IMR-90 (cell line): ENCODE data around the gene RAI1. TPM values are rescaled to one million over a fixed set of nuclear protein-coding genes. Genes with fewer than 3 reads are reported as not detected.

ENCODE experiments used
- ATAC-seq: fragments of 200-7000 bp; cut with Tn5 transposase; 2 replicates; pipeline ENCODE4 v1.9.1; 2020; ENCODE audit warnings: low read depth, mild to moderate bottlenecking, moderate library complexity
- BruUV-seq: library from RNA; stranded (reverse); fragments of 400-500 nt; replicated peaks from 2 replicates; lab custom pipeline; 2021; lab: Mats Ljungman, UMichigan
- CTCF ChIA-PET: fragments of 300-600 bp; formaldehyde crosslinking; extraction: SDS; loops from one replicate; lab custom pipeline; 2021; ENCODE audit warnings: antibody characterized with exemption; lab: Yijun Ruan, JAX
- POLR2A ChIA-PET: fragments of 300-600 bp; sonication (Branson Sonifier 250); formaldehyde crosslinking; loops from one replicate; lab custom pipeline; 2022; ENCODE audit warnings: antibody characterized with exemption; ENCODE audit not compliant: unreplicated experiment; lab: Charles Lee
- DNase-seq: peaks from one replicate; pipeline ENCODE4 v3.0.0; 2013
- H2AFZ ChIP-seq: replicated peaks from 2 replicates; pipeline ENCODE3; 2013; ENCODE audit warnings: low read length, mild to moderate bottlenecking; ENCODE audit not compliant: poor library complexity
- H2AK5ac ChIP-seq: 2 replicates; pipeline ENCODE4 v1.6.1; 2013; ENCODE audit warnings: low read depth, low read length, inconsistent platforms
- H2AK9ac ChIP-seq: replicated peaks from 2 replicates; pipeline ENCODE3; 2013; ENCODE audit warnings: mild to moderate bottlenecking, low read depth, low read length, moderate library complexity; ENCODE audit not compliant: poor library complexity
- H2BK120ac ChIP-seq: 2 replicates; pipeline ENCODE4 v1.6.1; 2013; ENCODE audit warnings: low read depth, low read length, inconsistent platforms
- H2BK15ac ChIP-seq: 3 replicates; pipeline ENCODE4 v1.6.1; 2013; ENCODE audit warnings: low read depth, low read length, inconsistent platforms
- H2BK20ac ChIP-seq: 2 replicates; pipeline ENCODE4 v1.6.1; 2013; ENCODE audit warnings: low read depth, mild to moderate bottlenecking, inconsistent platforms, low read length, moderate library complexity
- H2BK5ac ChIP-seq: 2 replicates; pipeline ENCODE4 v1.6.1; 2013; ENCODE audit warnings: mild to moderate bottlenecking, low read depth, low read length, inconsistent platforms; ENCODE audit not compliant: poor library complexity, severe bottlenecking
- H3K14ac ChIP-seq: replicated peaks from 2 replicates; pipeline ENCODE4 v1.6.1; 2013; ENCODE audit warnings: low read depth, low read length, inconsistent platforms
- H3K18ac ChIP-seq: 2 replicates; pipeline ENCODE4 v1.6.1; 2013; ENCODE audit warnings: low read depth, low read length, control low read depth
- H3K23ac ChIP-seq: 2 replicates; pipeline ENCODE4 v1.6.1; 2013; ENCODE audit warnings: low read depth, low read length, inconsistent platforms
- H3K27ac ChIP-seq: 2 replicates; pipeline ENCODE4 v1.5.1; 2013; ENCODE audit warnings: mild to moderate bottlenecking, control low read depth, low read length; ENCODE audit not compliant: insufficient read depth
- H3K27me3 ChIP-seq: 2 replicates; pipeline ENCODE4 v1.6.1; 2013; ENCODE audit warnings: low read length; ENCODE audit not compliant: control insufficient read depth, insufficient read depth
- H3K36me3 ChIP-seq: 2 replicates; pipeline ENCODE4 v1.6.1; 2013; ENCODE audit warnings: low read length, mixed read lengths; ENCODE audit not compliant: control insufficient read depth, insufficient read depth
- H3K4ac ChIP-seq: 2 replicates; pipeline ENCODE4 v1.6.1; 2013; ENCODE audit warnings: low read depth, low read length, inconsistent platforms
- H3K4me1 ChIP-seq: 2 replicates; pipeline ENCODE4 v1.6.1; 2013; ENCODE audit warnings: low read length, mixed read lengths; ENCODE audit not compliant: control insufficient read depth, insufficient read depth
- H3K4me2 ChIP-seq: 2 replicates; pipeline ENCODE4 v1.6.1; 2013; ENCODE audit warnings: low read depth, mild to moderate bottlenecking, control low read depth, low read length, moderate library complexity
- H3K4me3 ChIP-seq: 2 replicates; pipeline ENCODE4 v1.5.1; 2013; ENCODE audit warnings: low read depth, mild to moderate bottlenecking, control low read depth, low read length, moderate library complexity; ENCODE audit not compliant: insufficient read depth
- H3K56ac ChIP-seq: 2 replicates; pipeline ENCODE4 v1.6.1; 2013; ENCODE audit warnings: low read length, inconsistent platforms; ENCODE audit not compliant: insufficient read depth; ENCODE audit errors: extremely low read depth
- H3K79me1 ChIP-seq, 2 experiments: 2 replicates each; pipeline ENCODE4 v1.6.1; 2013; ENCODE audit warnings: low read length in 2 of 2, inconsistent platforms in 1 of 2, low read depth in 1 of 2
- H3K9ac ChIP-seq: 2 replicates; pipeline ENCODE4 v1.6.1; 2013; ENCODE audit warnings: low read depth, low read length, control low read depth
- H3K9me1 ChIP-seq: 2 replicates; pipeline ENCODE4 v1.6.1; 2013; ENCODE audit warnings: low read length, inconsistent platforms; ENCODE audit not compliant: insufficient read depth
- H3K9me3 ChIP-seq: 2 replicates; pipeline ENCODE4 v1.6.1; 2013; ENCODE audit warnings: low read length; ENCODE audit not compliant: control insufficient read depth, insufficient read depth
- H4K20me1 ChIP-seq: 2 replicates; pipeline ENCODE4 v1.6.1; 2013; ENCODE audit warnings: low read length, inconsistent platforms; ENCODE audit not compliant: insufficient read depth
- H4K5ac ChIP-seq: 2 replicates; pipeline ENCODE4 v1.6.1; 2013; ENCODE audit warnings: mild to moderate bottlenecking, low read depth, low read length, control low read depth
- H4K8ac ChIP-seq, 2 experiments: 2 replicates each; pipeline ENCODE4 v1.6.1; 2013; ENCODE audit warnings: low read depth in 2 of 2, low read length in 2 of 2, control low read depth in 1 of 2, inconsistent platforms in 1 of 2
- H4K91ac ChIP-seq: 2 replicates; pipeline ENCODE4 v1.6.1; 2013; ENCODE audit warnings: low read depth, low read length, inconsistent platforms; ENCODE audit not compliant: insufficient read depth
- BHLHE40 ChIP-seq: fragments of 150-350 bp; IDR thresholded peaks from 2 replicates; pipeline ENCODE4 v1.6.1; 2016; ENCODE audit warnings: mild to moderate bottlenecking, low read depth, low read length
- CEBPB ChIP-seq: IDR thresholded peaks from 2 replicates; pipeline ENCODE4 v1.6.1; 2012; ENCODE audit warnings: low read depth, low read length, improper control_type of control experiment
- CHD1 ChIP-seq: IDR thresholded peaks from 2 replicates; pipeline ENCODE4 v1.6.1; 2012; ENCODE audit warnings: low read depth, low read length, improper control_type of control experiment
- CTCF ChIP-seq: conservative IDR thresholded peaks from 2 replicates; pipeline ENCODE4 v1.5.1; 2012; ENCODE audit warnings: mild to moderate bottlenecking, low read depth, low read length, improper control_type of control experiment
- FOS ChIP-seq: fragments of 150-350 bp; IDR thresholded peaks from 2 replicates; pipeline ENCODE4 v1.6.1; 2016; ENCODE audit warnings: low read depth, low read length
- MAFK ChIP-seq: IDR thresholded peaks from 2 replicates; pipeline ENCODE4 v1.6.1; 2012; ENCODE audit warnings: low read depth, low read length, improper control_type of control experiment
- MAZ ChIP-seq: IDR thresholded peaks from 2 replicates; pipeline ENCODE4 v1.6.1; 2012; ENCODE audit warnings: low read depth, mild to moderate bottlenecking, low read length, improper control_type of control experiment, moderate library complexity, borderline replicate concordance
- MXI1 ChIP-seq: IDR thresholded peaks from 2 replicates; pipeline ENCODE4 v1.6.1; 2012; ENCODE audit warnings: low read depth, mild to moderate bottlenecking, low read length, moderate library complexity, borderline replicate concordance
- NFE2L2 ChIP-seq: fragments of 150-350 bp; IDR thresholded peaks from 2 replicates; pipeline ENCODE4 v1.6.1; 2016; ENCODE audit warnings: low read depth, mild to moderate bottlenecking, low read length
- RAD21 ChIP-seq: IDR thresholded peaks from 2 replicates; pipeline ENCODE4 v1.6.1; 2012; ENCODE audit warnings: low read length, improper control_type of control experiment
- RCOR1 ChIP-seq: IDR thresholded peaks from 2 replicates; pipeline ENCODE4 v1.6.1; 2012; ENCODE audit warnings: mild to moderate bottlenecking, low read length, improper control_type of control experiment; ENCODE audit not compliant: insufficient replicate concordance
- RFX5 ChIP-seq: IDR thresholded peaks from 2 replicates; pipeline ENCODE4 v1.8.0; 2012; ENCODE audit warnings: low read depth, mild to moderate bottlenecking, low read length, moderate library complexity
- SMC3 ChIP-seq: fragments of 150-350 bp; IDR thresholded peaks from 2 replicates; pipeline ENCODE4 v1.6.1; 2016; ENCODE audit warnings: low read depth, mild to moderate bottlenecking, antibody characterized with exemption, low read length, moderate library complexity
- WGBS, 2 experiments: methylation state at CpG; one replicate each; pipeline versions ENCODE4 v1.1.5 to v1.1.7; 2013; ENCODE audit warnings: missing lambda C conversion rate in 2 of 2; ENCODE audit not compliant: insufficient read length in 1 of 2; ENCODE audit errors: extremely low coverage in 2 of 2; 5-methylcytosine and 5-hydroxymethylcytosine counted together
- dilution Hi-C: fragments of 300-500 bp; cut with HindIII; formaldehyde crosslinking; loops from one replicate; pipeline ENCODE4 v1.14.3; 2018; ENCODE audit warnings: low sequenced_read_pairs; ENCODE audit not compliant: unreplicated experiment
- in situ Hi-C: fragments of 300-500 bp; cut with MboI; formaldehyde crosslinking; loops from 3 replicates; pipeline ENCODE4 v1.14.3; 2019; ENCODE audit warnings: low sequenced_read_pairs, inconsistent platforms, mixed read lengths
- intact Hi-C: fragments of 100-400 bp; cut with micrococcal nuclease; formaldehyde crosslinking; loops from 2 replicates; pipeline ENCODE4 v1.10.0; 2022
- polyA plus RNA-seq, 3 experiments: library from polyadenylated mRNA; depleted of rRNA; stranded (reverse); fragments of >200 nt; gene quantifications; 2 replicates each; pipeline ENCODE4 v1.2.3, GENCODE V29; 2012; ENCODE audit warnings: low replicate concordance in 1 of 3
- total RNA-seq: library from RNA; depleted of rRNA; stranded (reverse); fragments of >200 nt; gene quantifications from 2 replicates; pipeline ENCODE4 v1.2.3, GENCODE V29; 2012
- TF ChIP-seq, protein P1 (sequence below): fragments of 150-350 bp; IDR thresholded peaks from 2 replicates; pipeline ENCODE4 v1.6.1; 2017; ENCODE audit warnings: mild to moderate bottlenecking, antibody characterized with exemption, low read length, low read depth
- TF ChIP-seq, protein P2 (sequence below): fragments of 150-350 bp; IDR thresholded peaks from 2 replicates; pipeline ENCODE4 v1.6.1; 2016; ENCODE audit warnings: low read depth, mild to moderate bottlenecking, low read length, moderate library complexity, borderline replicate concordance

The RAI1 gene
- total and polyA plus RNA-seq, 2 of the 4 experiments (the other 2 are of a cell fraction): 1.8 to 10.5 TPM

- H3K23ac ChIP-seq: no peak overlapping the region
- H3K4ac ChIP-seq: no peak overlapping the region
- H3K9ac ChIP-seq: no peak overlapping the region
- no peak overlapping the region for H3K4me3 ChIP-seq
- H3K9me1 ChIP-seq: no peaks in the 10 kb centered on the region
- no peak overlapping the region; the same call in 1 of the 2 replicates for H3K14ac ChIP-seq
- H3K18ac ChIP-seq: no peak overlapping the region
- H3K4me1 ChIP-seq: no peaks in the 10 kb centered on the region
- intact Hi-C loops (no loop called here), dilution Hi-C loops (no loop called here), in situ Hi-C loops (no loop called here)
- ChIA-PET CTCF (no interaction called here), POLR2A (no interaction called here)
- H4K20me1 ChIP-seq: peaks cover 61% of the 10 kb centered on the region
- BruUV-seq: no TSS peak
- DNase-seq (no peak), ATAC-seq (no peak)
- no peak overlapping the region for H4K91ac ChIP-seq
- peaks cover 17 to 80% of the 10 kb centered on the region in 2 experiments for H3K79me1 ChIP-seq
- H4K8ac ChIP-seq: no peak overlapping the region
- H3K27ac ChIP-seq: no peak overlapping the region
- H2AK5ac ChIP-seq: no peak overlapping the region
- H3K56ac ChIP-seq: no peak overlapping the region
- peaks cover 69% of the 10 kb centered on the region for H3K36me3 ChIP-seq
- TF ChIP-seq CHD1: no peak
- TF ChIP-seq CEBPB: no peak
- TF ChIP-seq FOS: no peak
- TF ChIP-seq, protein P1, sequence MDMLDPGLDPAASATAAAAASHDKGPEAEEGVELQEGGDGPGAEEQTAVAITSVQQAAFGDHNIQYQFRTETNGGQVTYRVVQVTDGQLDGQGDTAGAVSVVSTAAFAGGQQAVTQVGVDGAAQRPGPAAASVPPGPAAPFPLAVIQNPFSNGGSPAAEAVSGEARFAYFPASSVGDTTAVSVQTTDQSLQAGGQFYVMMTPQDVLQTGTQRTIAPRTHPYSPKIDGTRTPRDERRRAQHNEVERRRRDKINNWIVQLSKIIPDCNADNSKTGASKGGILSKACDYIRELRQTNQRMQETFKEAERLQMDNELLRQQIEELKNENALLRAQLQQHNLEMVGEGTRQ: no peak
- no peak for TF ChIP-seq MAFK
- TF ChIP-seq, protein P2, sequence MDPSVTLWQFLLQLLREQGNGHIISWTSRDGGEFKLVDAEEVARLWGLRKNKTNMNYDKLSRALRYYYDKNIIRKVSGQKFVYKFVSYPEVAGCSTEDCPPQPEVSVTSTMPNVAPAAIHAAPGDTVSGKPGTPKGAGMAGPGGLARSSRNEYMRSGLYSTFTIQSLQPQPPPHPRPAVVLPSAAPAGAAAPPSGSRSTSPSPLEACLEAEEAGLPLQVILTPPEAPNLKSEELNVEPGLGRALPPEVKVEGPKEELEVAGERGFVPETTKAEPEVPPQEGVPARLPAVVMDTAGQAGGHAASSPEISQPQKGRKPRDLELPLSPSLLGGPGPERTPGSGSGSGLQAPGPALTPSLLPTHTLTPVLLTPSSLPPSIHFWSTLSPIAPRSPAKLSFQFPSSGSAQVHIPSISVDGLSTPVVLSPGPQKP: no peak
- no peak for TF ChIP-seq SMC3
- TF ChIP-seq BHLHE40: no peak
- no peak for TF ChIP-seq RAD21
- no peak for TF ChIP-seq CTCF
- TF ChIP-seq MAZ: no peak
- no peak for TF ChIP-seq RFX5
- no peak for TF ChIP-seq MXI1
- no peak for TF ChIP-seq NFE2L2
- TF ChIP-seq RCOR1: no peak
- H2BK5ac ChIP-seq: no peak overlapping the region
- H4K5ac ChIP-seq: no peak overlapping the region
- H3K4me2 ChIP-seq: no peak overlapping the region
- 100% methylated on average over 3 of the region's 16 CpGs; no CpG with 5 or more reads in 1 of the 2 experiments for WGBS, 2 experiments
- no peak overlapping the region for H2BK120ac ChIP-seq
- H3K9me3 ChIP-seq: no peaks in the 10 kb centered on the region
- no peak overlapping the region for H2BK15ac ChIP-seq
- H2AK9ac ChIP-seq: peak overlapping the region; percentile 65
- no peak overlapping the region for H2AFZ ChIP-seq
- no peaks in the 10 kb centered on the region for H3K27me3 ChIP-seq
- H2BK20ac ChIP-seq: no peak overlapping the region
These were observed 117.5 kb downstream of the RAI1 start for GRCh38 chr17:17798573-17799255.
